G401.6 (cell line): Measurements from ENCODE around the gene APOL6.
"Not testable (repeated sequence)": the region's sequence is repeated elsewhere in the genome, so short reads cannot be mapped to it uniquely, and the experiment has no call there.

ENCODE experiments used
- FAIRE-seq: peaks from 2 replicates; lab custom pipeline; 2012; peaks lifted over from hg19 to GRCh38; lab: Jason Lieb, UNC

APOL6 gene

DNA sequence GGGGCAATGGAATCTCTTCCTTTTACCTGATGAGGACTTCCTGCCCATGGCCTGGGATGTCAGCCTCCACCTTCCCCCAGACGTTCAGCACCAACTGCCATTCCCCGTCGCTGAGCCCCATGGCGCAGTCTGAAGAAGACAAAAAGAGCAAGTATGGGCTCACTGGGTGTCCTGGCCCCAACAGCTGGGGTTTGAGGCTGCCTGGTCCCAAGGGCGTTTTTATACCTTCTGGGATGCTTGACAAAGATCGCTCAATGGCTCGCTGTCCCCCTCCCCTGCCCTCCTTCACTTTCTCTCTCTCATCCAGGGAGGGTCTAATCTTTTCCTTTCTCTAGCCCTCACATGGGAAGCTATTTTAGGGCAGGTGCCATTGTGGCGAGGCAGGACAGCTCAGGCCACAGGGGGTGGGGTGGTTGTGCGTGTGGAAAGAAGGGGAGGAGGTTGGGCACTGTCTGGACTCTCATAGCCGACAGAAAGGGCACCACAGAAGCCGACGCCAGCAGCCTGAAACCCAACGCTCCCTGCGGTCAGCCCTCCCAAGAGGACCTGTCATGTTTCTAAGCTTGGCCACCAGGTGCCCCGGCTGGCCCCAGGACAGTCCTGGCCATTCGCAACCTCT lies 31.0 kb upstream of the APOL6 start, which contains the start of gene MB:
TSS of gene MB (minus strand) at position 193 of the 619 bp plus-strand sequence. CDS start at position 121, 72 bp downstream.
- FAIRE-seq = no peak

DNA sequence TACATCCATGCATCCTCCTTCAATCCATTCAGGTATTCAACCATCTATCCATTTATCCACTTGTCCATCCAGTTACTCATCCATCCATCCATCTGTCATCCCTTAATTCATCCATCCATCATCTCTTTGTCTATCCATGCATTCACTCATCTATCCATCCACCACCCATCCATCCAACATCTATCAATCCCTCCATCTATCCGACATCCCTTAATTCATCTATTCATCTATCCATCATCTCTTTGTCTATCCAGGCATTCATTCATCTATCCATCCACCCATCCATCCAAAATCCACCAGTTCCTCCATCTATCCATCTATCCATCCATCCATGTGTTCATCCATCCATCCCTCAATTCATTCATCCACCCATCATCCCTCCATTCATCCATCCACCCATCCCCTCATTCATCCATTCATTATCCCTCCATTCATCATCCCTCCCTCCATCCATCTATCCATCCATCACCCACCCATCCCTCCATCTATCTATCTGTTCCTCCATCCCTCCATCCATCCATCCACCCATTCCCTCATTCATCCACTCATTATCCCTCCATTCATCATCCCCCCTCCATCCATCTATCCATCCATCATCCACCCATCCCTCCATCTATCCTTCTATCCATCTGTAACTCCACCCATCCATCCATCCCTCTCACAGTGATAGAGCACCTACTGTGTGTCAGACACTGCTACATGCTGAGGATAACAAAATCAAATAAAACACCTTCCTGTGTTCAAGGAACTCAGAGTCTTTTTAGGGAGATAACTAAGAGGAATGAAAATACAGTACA lies 29.6 kb upstream of the APOL6 start:
- no peak for FAIRE-seq

DNA sequence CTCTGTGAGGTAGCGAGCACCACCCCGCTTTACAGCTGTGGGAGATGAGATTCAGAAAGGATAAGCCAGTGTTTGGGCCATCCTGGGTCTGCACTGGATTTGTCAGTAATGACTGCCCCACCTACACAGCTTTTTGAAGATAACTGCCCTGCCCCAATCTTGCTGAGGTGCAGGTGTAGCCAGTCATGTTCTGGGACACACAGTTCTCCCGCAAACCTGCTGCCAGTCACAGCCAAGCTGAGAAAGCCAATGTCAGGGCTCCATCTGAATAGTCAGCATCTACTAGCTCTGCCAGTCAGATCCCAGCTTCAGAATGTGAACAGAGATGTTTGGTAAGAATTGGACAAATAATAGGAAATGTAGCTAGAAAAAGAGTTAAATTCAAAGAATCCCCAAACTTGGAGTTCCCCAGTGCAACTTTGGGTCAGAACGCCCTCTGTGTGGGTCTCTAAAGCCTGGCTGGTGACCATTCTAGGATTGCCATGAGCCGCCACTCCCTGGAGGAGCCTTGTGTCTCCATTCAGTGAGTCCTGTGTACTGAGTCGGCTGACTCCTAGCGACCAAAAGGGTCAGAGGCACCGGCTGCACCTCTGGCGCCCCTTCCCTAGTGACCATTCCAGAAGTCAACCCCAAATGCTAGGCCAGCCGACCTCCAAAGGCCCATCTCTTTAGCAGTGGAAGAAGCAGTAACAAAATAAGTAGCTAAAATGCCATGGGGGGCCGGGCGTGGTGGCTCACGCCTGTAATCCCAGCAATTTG lies 28.7 kb upstream of the APOL6 start:
- no peak for FAIRE-seq

DNA sequence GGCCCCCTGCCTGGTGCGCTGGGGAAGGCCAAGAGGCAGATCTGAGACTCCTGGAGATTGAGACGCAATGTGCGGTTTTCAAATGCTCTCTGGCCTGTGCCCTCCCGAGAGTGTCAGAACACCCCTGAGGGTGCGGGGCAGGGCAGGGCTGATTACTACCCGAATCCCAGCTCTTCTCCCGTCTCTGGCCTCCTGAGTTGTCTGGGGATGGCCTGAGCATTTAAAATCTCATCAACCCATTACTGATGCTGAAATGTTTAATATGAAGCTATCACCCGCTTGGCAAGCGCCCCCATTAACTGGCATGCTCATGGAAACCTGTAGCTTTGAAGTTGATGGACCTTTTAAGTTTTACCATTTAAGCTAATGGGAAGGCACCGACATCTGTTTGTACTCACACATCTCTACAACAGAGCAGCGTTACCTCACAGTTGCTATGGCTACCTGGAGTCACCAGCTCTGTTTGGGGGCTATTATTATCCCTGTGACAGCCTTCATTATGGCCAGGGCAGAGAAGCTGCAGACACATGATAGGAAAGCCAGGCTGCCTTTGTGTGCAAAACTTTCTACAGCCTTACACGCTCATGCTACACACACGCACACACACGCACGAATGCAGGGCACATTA lies 27.5 kb upstream of the APOL6 start:
- no peak for FAIRE-seq

DNA sequence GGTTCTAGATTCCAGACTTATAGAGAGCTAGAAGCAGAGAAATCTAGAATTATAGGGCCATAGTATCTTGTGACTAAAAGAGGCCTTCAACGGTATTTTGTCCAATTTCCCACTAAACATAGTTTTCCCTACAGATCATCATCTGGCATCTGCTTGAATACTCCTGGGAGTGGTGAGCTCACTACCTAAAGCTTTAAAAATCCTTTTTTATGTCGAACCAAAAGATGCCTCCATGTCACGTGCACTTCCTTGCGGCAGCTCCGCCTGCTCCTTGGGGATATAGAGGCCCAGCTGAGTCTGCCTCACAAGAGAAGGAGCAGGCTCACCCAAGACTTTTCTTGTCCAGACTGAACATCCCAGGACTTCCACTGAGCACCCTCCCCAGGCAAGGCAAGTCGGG lies 26.8 kb upstream of the APOL6 start:
- FAIRE-seq = no peak

DNA sequence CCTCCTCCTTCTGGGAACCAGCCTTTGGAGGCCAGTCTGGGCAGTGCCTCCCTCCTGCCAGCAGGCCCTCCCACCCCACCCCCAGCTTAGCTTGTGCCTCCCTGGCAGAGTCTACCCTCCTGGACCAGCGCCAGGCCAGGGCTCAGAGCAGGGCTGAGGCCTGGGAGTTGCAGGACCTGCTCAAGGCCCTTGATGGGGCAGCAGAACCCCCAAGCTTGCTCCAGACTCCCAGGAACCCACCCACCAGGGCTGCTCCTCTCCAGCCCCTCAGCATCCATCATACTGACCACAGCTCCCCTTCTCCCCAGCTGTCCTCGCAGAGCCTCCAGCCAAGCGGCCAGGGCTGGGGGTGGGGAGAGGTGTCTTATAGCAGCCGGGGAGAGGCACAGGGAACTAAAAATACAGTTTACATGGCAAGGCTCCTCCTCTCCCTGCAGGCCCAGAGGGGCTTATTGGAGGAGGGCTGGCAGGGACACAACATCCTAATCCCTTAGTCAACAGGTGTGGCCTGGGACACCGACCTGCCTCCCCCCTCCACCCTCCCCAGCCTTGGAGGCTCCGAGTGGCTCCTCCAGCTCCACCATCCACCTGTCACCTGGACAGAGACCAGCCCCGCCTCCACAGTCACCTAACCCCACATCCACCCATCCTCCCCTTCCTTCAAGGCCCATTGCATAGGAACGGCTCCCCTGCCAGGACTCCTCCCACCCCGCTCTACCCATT lies 25.9 kb upstream of the APOL6 start:
- no peak for FAIRE-seq

DNA sequence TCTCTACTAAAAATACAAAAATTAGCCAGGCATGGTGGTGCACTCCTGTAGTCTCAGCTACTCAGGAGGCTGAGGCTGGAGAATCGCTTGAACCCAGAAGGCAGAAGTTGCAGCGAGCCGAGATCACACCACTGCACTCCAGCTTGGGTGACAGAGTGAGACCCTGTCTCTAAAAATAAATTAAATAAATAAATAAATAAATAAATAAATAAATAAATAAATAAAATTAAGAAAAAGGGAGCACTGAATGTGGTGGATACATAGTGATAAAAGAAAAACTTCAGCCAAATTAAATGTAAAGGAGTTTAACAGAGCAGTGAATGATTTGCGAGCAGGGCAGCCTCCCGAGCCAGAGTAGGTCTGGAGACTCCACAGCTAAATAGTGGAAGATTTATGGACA lies 24.4 kb upstream of the APOL6 start:
- FAIRE-seq = not testable (repeated sequence)

DNA sequence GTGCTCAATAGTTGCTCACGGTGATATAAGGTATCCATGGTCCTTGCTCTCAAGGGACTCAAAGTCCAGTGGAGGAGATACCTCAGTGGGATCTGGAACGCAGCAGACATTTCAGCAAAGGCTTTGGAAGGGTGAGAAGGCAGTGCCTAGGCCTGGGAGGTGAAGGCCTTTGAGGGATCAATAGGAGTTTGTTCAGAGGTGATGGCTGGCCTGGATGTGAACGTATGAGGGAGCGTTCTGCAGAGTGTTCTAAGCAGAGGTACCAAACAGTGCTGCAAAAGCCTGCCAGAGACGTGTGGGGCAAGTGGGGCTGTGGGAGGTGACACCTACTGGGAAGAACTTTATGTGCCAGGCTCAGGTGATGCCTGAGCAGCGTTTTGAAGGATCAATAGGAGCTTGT lies 23.7 kb upstream of the APOL6 start:
- no peak for FAIRE-seq

DNA sequence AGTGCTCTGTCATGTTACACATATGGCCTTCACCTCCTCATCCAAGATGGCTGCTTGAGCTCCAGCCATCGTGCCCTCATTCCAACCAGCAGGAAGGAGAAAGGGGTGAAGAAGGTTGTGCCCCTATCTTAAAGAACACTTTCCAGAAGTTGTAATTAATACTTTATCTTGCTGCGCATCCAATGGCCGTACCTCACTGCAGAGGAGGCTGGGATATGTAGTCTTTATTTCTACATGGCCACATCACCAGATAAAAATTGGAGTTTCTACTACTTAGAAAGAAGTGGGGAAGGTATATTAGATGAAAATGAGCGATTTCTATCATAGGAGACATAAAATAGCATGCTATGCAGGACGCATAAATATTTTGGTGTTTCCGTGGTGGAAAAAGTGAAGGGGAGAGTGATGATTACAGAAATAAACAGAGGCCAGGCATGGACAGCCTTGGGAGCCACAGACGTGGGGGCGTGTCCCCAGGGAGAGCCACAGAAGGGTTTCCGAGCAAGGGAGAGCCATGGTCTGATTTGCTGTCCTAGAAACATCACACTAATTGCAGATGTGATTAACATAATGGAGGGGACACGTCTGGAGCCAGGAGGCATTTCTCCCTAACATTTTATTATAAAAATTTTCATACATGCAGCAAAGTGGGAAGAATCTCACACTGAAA lies 22.3 kb upstream of the APOL6 start:
- FAIRE-seq = no peak

DNA sequence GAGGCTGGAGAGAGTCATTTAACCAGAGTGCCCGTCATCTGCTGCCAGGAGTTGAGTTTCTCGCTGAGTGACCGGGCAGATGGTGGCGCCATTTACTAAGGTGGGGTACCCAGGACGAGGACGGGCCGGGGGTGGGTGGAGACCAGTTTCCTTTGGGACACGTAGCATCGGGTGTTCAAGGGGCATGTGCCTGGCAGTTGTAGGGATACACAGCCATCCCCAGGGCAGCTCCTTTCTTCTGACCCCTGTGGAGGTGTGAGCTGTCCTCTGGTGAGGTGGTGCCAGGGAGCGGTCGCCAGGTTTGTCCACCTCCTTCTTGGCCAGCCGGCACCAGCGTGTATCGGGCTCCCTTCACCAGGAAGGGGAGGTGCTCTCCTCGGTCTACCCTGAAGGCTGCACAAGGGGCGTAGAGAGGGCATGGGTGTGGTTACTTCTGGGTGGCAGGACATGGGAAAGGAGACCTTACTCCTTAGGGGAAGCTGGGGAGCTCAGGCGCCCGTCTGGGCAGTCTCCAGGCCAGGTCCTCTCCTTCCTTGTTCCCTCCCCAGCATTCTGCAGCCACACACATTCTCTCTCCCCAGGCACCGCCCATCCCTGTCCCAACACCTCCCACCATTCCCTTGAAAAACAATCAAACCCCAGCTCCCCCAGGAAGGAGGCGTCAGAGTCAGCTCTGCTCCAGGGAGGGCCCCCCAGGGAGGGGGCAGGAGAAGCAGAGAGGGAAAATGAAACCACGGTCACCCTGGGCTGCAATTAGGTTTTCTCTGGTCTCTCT lies 20.8 kb upstream of the APOL6 start:
- peak; percentile 71 for FAIRE-seq

DNA sequence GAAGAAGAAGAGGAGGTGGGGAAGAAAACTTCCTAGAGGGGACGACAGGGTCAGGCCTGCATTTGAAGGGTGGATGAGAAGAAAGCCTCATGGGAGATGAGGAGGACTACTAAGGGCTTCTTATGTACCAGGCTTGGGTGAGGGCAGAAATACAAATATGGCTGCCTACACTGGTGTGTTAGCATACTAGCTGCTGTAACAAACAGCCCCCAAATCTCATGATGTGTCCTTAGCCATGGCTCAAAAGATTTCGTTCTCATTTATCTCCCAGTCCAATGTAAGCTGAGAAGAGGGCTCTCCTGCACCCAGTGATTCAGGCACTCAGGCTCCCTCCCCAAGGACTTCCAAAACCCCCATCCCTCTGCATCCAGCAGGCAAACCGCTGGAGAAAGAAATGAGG lies 19.5 kb upstream of the APOL6 start:
- no peak for FAIRE-seq

DNA sequence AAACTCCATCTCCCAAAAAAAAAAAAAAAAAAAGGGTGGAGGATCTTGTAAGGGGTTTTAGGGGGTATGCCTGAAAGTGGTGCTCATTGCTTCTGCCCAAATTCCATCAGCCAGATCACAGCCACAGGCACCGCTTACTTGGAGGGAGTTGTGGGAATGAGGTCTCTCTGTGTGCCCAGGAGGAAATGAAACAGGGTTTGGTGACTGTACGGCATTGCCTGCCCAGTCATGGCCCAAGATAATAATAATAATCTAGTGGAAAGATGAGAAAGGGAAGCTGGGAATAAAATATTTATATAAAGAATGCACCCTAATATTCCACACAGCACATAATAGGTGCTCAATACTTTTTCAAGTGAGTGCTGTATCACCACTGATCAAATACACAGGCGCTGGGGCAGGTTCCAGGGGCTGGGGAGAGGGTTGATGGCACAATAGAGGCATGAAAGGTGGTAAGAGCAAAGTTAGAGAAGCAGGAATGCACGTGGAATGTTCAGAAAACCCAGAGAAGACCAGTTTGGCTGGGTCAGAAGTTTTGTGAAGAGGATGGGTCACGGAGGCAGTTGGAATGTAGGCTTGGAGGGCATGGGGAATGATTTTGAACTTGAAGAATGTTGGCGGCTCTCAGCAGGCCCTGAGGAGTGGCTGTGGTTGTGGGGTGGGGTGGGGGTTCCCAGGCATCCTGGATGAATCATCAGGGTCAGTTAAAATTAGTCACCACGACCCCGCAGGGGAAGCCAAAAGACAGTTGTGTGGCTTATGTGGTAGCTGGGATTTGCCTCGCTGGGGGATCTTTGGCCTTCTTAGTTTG lies 18.6 kb upstream of the APOL6 start:
- no peak for FAIRE-seq

DNA sequence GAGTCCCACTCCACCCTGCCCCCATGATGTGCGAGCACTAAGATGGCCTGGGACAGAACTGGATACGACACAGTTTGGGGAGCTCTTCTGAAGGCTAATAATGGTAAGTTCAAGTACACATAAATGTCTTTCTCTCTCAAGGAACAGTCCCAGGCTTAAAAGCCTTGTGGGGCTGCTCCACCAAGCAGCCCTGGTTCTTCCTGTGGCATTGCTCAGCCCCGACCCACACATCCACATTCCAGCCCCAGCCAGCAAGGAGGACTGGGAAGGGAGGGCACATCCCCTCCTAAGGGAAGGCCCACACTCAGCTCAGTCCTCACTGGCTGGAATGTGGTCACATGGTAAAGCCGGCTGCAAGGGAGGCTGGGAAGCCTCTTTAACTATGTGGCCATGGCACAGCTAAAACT lies 17.9 kb upstream of the APOL6 start:
- FAIRE-seq = no peak

DNA sequence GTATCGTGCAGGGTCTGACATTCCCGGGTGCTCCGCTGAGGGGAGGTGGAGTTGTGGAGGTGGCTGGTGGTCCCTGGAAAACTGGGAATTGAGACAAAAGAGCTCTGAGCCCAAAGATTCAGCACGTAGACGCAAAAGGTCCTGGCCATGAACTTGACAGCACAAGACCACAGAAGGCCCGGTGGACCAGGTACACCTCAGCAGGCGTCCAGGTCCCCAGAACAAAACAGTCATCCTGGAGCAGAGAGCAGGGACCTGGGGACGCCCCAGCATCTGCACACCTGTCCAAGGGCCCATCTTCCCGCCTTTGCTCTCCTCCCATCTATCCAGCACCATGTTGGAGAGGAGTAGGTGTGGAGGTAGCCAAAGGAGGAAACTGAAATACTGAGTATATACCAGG lies 17.4 kb upstream of the APOL6 start:
- FAIRE-seq = no peak

DNA sequence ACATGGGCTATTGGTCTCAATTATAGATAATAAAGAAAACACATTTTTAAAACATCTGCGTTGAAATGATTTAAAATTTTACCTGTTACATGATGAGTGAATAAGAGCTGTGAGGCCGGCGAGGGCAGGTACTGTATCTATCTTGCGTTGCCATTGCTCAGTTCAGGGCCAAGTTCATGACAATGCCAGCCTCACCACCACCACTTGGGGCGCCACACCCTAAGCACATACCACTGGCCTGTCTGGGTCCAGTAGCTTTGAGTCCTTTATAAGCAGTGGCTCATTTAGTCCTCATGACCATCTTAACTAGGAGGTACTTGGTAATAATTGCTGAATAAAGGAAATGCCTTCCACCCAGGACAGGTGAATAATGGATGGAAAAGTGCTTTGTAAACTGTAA lies 16.6 kb upstream of the APOL6 start:
- FAIRE-seq = no peak

DNA sequence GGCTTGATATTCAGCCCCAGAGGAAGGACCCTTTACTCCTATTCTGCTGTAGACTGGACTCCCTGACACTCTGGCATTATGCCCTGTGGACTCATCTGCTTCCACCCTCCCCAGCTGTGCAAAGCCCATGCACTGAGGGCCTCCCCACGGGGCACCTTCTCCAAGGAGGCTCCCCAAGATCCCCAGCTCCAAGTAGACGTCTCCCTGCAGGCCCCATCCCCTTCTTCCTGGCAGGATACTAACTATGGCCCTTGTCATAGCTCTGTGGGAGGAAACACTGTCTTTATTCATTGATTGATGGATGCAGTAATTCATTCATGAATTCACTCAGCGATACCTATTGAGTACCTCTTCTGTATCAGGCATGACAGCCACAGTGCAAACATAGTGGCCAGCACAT lies 15.3 kb upstream of the APOL6 start:
- no peak for FAIRE-seq

DNA sequence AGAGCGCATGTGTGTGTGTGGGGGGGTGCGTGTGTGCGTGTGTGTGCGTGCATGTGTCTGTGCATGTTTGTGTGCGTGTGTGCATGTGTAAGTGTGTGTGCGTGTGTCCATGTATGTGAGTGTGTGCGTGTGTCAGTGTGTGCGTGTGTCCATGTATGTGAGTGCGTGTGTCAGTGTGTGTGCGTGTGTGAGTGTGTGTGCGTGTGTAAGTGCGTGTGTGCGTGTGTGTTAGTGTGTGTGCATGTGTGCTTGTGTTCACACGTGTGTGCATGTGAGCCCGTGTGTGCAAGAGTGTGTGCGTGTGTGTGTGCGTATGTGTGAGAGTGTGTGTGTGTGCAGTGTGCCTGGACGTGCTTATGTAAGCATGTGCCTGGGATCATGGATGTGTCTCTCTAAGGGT lies 14.7 kb upstream of the APOL6 start:
- FAIRE-seq = no peak

DNA sequence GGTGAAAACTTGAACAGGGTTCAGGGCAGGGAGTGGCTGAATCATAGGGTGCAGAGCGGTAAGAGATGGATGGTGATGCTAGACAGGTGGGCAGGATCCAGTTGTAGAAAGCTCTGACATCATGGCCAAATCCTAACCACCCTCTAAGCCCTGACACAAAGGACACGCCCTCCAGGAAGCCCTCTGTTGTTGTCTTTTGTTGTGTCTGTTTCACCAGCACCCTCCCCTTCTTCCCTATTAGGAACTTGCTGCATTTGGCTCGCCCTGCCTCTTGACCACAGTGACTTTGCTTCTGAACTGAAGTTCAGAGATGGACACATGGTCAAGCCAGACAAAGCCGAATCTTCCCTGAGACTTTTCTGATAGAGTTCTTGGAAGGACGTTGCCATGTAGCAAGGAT lies 14.2 kb upstream of the APOL6 start:
- no peak for FAIRE-seq

DNA sequence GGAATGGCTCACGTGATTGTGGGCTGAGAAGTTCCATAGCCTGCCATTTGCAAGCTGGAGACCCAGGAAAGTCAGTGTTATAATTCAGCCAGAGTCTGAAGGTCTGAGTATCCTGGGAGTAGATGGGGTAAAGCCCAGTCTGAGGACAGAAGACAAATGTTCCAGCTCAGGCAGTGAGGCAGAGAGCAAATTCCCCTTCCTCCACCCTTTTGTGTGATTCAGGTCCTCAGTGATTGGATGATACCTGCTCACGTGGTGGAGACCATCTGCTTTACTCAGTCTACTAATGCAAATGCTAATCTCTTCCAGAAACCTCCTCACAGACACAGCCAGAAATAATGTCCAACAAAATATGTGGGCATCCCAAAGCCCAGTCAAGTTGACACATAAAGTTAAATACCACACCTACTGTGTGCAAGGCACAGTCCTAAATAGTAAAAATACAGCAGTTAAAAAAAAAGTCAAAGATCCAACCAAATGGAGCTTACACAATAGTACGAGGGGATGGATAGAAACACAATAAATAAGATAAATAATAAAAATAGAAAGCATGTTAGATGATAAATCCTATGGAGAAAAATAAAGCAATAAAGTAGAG lies 13.2 kb upstream of the APOL6 start:
- FAIRE-seq = no peak

DNA sequence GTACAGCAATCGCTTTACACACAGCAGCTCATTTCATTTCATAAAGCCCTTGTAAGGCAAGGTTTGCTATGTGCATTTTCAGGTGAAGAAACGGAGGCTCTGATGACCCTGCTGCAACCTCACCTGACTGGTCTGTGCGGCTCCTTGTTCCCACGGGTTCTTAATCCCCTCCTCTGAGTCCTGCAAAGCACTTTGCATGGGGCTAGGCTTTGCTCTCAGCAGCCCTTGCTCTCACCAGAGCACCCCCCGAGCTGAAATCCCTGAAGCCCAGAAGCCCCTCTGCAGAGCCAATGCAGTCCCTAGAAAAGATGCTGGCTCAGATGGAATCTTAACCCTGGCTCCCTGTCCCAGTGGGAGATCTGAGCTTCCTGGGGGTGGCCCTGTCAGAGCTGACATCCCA lies 11.0 kb upstream of the APOL6 start:
- FAIRE-seq = no peak
